PC-3 (cell line): ENCODE measurements around the gene CDH11. TPM values are rescaled to one million over a fixed set of nuclear protein-coding genes. Genes with fewer than 3 reads are reported as not detected.

Source experiments
- ATAC-seq: fragments of 200-7000 bp; cut with Tn5 transposase; 2 replicates; pipeline ENCODE4 v1.9.1; 2020; ENCODE audit warnings: mild to moderate bottlenecking, moderate library complexity
- BruUV-seq: library from RNA; stranded (reverse); fragments of 400-500 nt; replicated peaks from 2 replicates; lab custom pipeline; 2021; lab: Mats Ljungman, UMichigan
- CTCF ChIA-PET: fragments of 300-600 bp; sonication (Branson Sonifier 250); formaldehyde crosslinking; loops from one replicate; lab custom pipeline; 2022; ENCODE audit warnings: antibody characterized with exemption; lab: Charles Lee
- POLR2A ChIA-PET: fragments of 300-600 bp; sonication (Branson Sonifier 250); formaldehyde crosslinking; loops from one replicate; lab custom pipeline; 2022; ENCODE audit warnings: antibody characterized with exemption; ENCODE audit not compliant: unreplicated experiment; lab: Charles Lee
- DNase-seq: peaks from one replicate; pipeline ENCODE4 v3.0.0-alpha.2; 2015
- H2AFZ ChIP-seq: fragments of 300-600 bp; sonication (generic); 2 replicates; pipeline ENCODE4 v1.6.0; 2016; ENCODE audit warnings: antibody characterized with exemption, low read length
- H3F3A ChIP-seq: fragments of 300-600 bp; sonication (generic); one replicate; pipeline ENCODE4 v1.6.0; 2017; ENCODE audit warnings: antibody characterized with exemption, low read length, control low read depth, mild to moderate bottlenecking; ENCODE audit not compliant: unreplicated experiment
- H3K27ac ChIP-seq: fragments of 300-600 bp; sonication (generic); 2 replicates; pipeline ENCODE4 v1.5.1; 2016; ENCODE audit warnings: mild to moderate bottlenecking, low read length
- H3K27me3 ChIP-seq: fragments of 300-600 bp; sonication (generic); 2 replicates; pipeline ENCODE4 v1.6.1; 2016; ENCODE audit warnings: low read length, mixed read lengths
- H3K36me3 ChIP-seq: fragments of 300-600 bp; sonication (generic); 2 replicates; pipeline ENCODE4 v1.6.1; 2016; ENCODE audit warnings: low read depth, mixed run types, low read length, mixed read lengths
- H3K4me1 ChIP-seq: fragments of 300-600 bp; sonication (generic); 2 replicates; pipeline ENCODE4 v1.5.1; 2016; ENCODE audit warnings: low read length; ENCODE audit not compliant: insufficient read depth
- H3K4me2 ChIP-seq: fragments of 300-600 bp; sonication (generic); 2 replicates; pipeline ENCODE4 v1.6.0; 2016; ENCODE audit warnings: low read length
- H3K4me3 ChIP-seq: fragments of 300-600 bp; sonication (generic); 2 replicates; pipeline ENCODE4 v1.5.1; 2016; ENCODE audit warnings: mild to moderate bottlenecking, low read length, mixed read lengths
- H3K79me2 ChIP-seq: fragments of 300-600 bp; sonication (generic); 2 replicates; pipeline ENCODE4 v1.6.1; 2017; ENCODE audit warnings: low read length, mixed read lengths
- H3K9ac ChIP-seq: fragments of 300-600 bp; sonication (generic); 2 replicates; pipeline ENCODE4 v1.6.0; 2016; ENCODE audit warnings: mild to moderate bottlenecking, low read length
- H3K9me2 ChIP-seq: fragments of 300-600 bp; sonication (generic); replicated peaks from 2 replicates; pipeline ENCODE4 v1.6.1; 2016; ENCODE audit warnings: mixed run types, low read length, mixed read lengths
- H3K9me3 ChIP-seq: fragments of 300-600 bp; sonication (generic); 2 replicates; pipeline ENCODE4 v1.6.1; 2016; ENCODE audit warnings: low read length, mixed read lengths
- H4K20me1 ChIP-seq: fragments of 300-600 bp; sonication (generic); 2 replicates; pipeline ENCODE4 v1.6.1; 2016; ENCODE audit warnings: low read length, mixed read lengths
- CTCF ChIP-seq: fragments of 300-600 bp; sonication (generic); conservative IDR thresholded peaks from 2 replicates; pipeline ENCODE4 v1.5.1; 2017; ENCODE audit warnings: antibody characterized with exemption, low read depth, mild to moderate bottlenecking, low read length
- EZH2 ChIP-seq: fragments of 300-600 bp; sonication (generic); IDR thresholded peaks from one replicate; pipeline ENCODE4 v1.6.1; 2017; ENCODE audit warnings: antibody characterized with exemption, mild to moderate bottlenecking, low read length; ENCODE audit not compliant: unreplicated experiment
- EZH2phosphoT487 ChIP-seq: fragments of 300-600 bp; sonication (generic); IDR thresholded peaks from 2 replicates; pipeline ENCODE4 v1.6.1; 2018; ENCODE audit warnings: mild to moderate bottlenecking, antibody characterized with exemption, low read length, borderline replicate concordance
- intact Hi-C: fragments of 100-400 bp; cut with micrococcal nuclease; formaldehyde crosslinking; loops from 2 replicates; pipeline ENCODE4 v1.9.0; 2023
- total RNA-seq: library from RNA; depleted of rRNA; stranded (reverse); fragments of >200 nt; gene quantifications from 2 replicates; pipeline ENCODE4 v1.2.3, GENCODE V29; 2014

The CDH11 gene
- total RNA-seq, 1 experiment from 2014 or later, result 172 TPM

- ChIA-PET CTCF (no interaction called here), POLR2A (no interaction called here)
- H3K4me3 ChIP-seq, result no peak overlapping the region
- no peaks in the 10 kb centered on the region for H3K9me3 ChIP-seq
- no peak overlapping the region for H2AFZ ChIP-seq
- H3K36me3 ChIP-seq, result peaks cover 9% of the 10 kb centered on the region; the same call in 1 of the 2 replicates
- no peak overlapping the region for H3K4me2 ChIP-seq
- no peak overlapping the region for H3K27ac ChIP-seq
- ATAC-seq, result no peak
- no TSS peak for BruUV-seq
- DNase-seq, result no peak
- H3F3A ChIP-seq, result no peaks in the 10 kb centered on the region
- no peaks in the 10 kb centered on the region for H3K27me3 ChIP-seq
- no peak overlapping the region for H3K9ac ChIP-seq
- intact Hi-C loops, result no loop called here
- no peaks in the 10 kb centered on the region for H3K9me2 ChIP-seq
- H3K4me1 ChIP-seq, result no peaks in the 10 kb centered on the region
- H4K20me1 ChIP-seq, result no peaks in the 10 kb centered on the region
- TF ChIP-seq CTCF (no peak), EZH2 (no peak), EZH2phosphoT487 (no peak)
- H3K79me2 ChIP-seq, result no peaks in the 10 kb centered on the region
Measured at GRCh38 chr16:64950731-64951130, 171.1 kb downstream of the CDH11 start.

GRCh38 chr16:64950262-64950661 lies 171.6 kb downstream of the CDH11 start:
- Histone ChIP-seq H3F3A (no peaks in the 10 kb centered on the region), H3K79me2 (no peaks in the 10 kb centered on the region), H3K9ac (no peak overlapping the region), H3K27ac (no peak overlapping the region), H3K4me1 (no peaks in the 10 kb centered on the region), H3K9me2 (no peaks in the 10 kb centered on the region), H3K4me3 (no peak overlapping the region), H3K27me3 (no peaks in the 10 kb centered on the region), H2AFZ (no peak overlapping the region), H3K36me3 (peaks cover 9% of the 10 kb centered on the region; the same call in 1 of the 2 replicates), H3K9me3 (no peaks in the 10 kb centered on the region), H3K4me2 (no peak overlapping the region), H4K20me1 (no peaks in the 10 kb centered on the region)
- intact Hi-C loops, result no loop called here
- TF ChIP-seq EZH2 (no peak), CTCF (peak; percentile 40)
- DNase-seq (no peak), ATAC-seq (no peak)
- POLR2A ChIA-PET, result no interaction called here
- no TSS peak for BruUV-seq
- CTCF ChIA-PET, result no interaction called here

GRCh38 chr16:64948056-64948455 lies 173.8 kb downstream of the CDH11 start:
- Histone ChIP-seq H3K9ac (no peak overlapping the region), H3K4me2 (no peak overlapping the region), H2AFZ (no peak overlapping the region), H3K36me3 (peaks cover 9% of the 10 kb centered on the region; the same call in 1 of the 2 replicates), H4K20me1 (no peaks in the 10 kb centered on the region), H3K27ac (no peak overlapping the region), H3K9me3 (no peaks in the 10 kb centered on the region), H3K9me2 (no peaks in the 10 kb centered on the region), H3K4me3 (no peak overlapping the region), H3K4me1 (no peaks in the 10 kb centered on the region), H3K27me3 (no peaks in the 10 kb centered on the region), H3F3A (no peaks in the 10 kb centered on the region), H3K79me2 (no peaks in the 10 kb centered on the region)
- no TSS peak for BruUV-seq
- CTCF ChIA-PET, result no interaction called here
- no peak for ATAC-seq
- POLR2A ChIA-PET, result no interaction called here
- no peak for DNase-seq
- intact Hi-C loops, result no loop called here
- no peak for TF ChIP-seq CTCF
- TF ChIP-seq EZH2, result no peak
- TF ChIP-seq EZH2phosphoT487, result no peak
